ENCODE results near the gene FARP1.

DNA sequence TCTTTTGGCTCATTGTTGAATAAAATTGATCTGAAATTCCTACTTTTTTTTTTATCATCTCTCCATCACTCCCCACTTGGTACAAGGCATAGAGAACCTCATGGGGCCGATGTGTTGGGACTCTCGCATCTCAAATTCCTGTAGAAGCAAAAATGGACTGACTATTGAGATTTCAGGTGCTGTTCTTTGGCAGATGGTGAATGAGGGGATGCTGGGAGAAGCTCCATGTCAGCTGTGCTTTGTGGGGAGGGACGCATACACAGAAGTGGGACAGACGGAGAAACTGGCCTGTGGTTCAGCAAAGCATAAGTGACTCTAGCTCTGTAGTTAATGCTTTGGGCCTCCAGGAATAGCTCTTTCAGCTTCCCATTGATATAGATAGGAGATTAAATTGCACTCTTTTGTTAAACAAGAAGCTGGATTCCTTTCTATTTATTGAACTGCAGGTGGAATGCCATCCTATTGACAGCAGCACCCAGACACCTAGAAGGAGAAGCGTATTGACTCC lies 228.7 kb downstream of the FARP1 start:
- TF ChIP-seq, protein P1, sequence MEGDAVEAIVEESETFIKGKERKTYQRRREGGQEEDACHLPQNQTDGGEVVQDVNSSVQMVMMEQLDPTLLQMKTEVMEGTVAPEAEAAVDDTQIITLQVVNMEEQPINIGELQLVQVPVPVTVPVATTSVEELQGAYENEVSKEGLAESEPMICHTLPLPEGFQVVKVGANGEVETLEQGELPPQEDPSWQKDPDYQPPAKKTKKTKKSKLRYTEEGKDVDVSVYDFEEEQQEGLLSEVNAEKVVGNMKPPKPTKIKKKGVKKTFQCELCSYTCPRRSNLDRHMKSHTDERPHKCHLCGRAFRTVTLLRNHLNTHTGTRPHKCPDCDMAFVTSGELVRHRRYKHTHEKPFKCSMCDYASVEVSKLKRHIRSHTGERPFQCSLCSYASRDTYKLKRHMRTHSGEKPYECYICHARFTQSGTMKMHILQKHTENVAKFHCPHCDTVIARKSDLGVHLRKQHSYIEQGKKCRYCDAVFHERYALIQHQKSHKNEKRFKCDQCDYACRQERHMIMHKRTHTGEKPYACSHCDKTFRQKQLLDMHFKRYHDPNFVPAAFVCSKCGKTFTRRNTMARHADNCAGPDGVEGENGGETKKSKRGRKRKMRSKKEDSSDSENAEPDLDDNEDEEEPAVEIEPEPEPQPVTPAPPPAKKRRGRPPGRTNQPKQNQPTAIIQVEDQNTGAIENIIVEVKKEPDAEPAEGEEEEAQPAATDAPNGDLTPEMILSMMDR (conservative IDR thresholded peaks at IDR 0.05): no peak
- no peak for TF ChIP-seq ZFX (IDR thresholded peaks at IDR 0.05)

Measured in C4-2B (cell line).